ENCODE data around the gene RECQL5. TPM values are rescaled to one million over a fixed set of nuclear protein-coding genes. Genes with fewer than 3 reads are reported as not detected.

The RECQL5 gene
- total RNA-seq, 1 donor: 7.8 TPM

GRCh38 chr17:75625813-75626486 is 41.0 kb downstream of the RECQL5 start:
- Histone ChIP-seq H3K9me3 (ENCODE audit: low read depth, low read length) (no peaks in the 10 kb centered on the region), H3K27me3 (ENCODE audit: insufficient read depth, low read length) (no peaks in the 10 kb centered on the region), H3K4me1 (ENCODE audit: insufficient read depth, low read length) (no peaks in the 10 kb centered on the region), H3K4me3 (ENCODE audit: low read length) (no peak overlapping the region)

DNA sequence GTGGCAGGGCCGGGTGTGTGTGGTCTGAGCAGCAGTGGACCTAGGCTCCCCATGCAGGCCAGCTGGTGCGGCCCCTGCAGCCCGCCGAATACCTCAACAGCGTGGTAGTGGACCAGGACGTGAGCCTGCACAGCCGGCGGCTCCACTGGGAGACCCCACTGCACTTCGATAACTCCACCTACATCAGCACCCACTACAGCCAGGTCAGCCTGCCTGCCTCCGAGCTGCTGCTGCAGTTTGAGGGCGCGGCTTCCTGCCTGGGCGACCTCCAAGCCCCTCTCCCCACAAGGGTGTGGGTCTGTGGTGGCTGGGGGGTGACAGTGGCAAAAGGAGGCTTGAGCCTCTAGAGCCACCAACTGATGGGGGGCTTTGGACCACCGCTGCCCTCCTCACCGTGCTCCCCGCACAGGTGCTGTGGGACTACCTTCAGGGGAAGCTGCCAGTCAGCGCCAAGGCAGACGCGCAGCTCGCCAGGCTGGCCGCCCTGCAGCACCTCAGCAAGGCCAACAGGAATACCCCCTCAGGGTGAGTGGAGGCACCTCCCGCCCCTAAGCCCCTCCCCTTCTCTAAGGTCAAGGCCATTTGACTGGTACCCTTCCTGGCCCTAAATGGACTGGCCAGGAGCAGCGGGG is 42.1 kb downstream of the RECQL5 start:
- no peaks in the 10 kb centered on the region for H3K27me3 ChIP-seq (ENCODE audit: insufficient read depth, low read length)
- H3K4me1 ChIP-seq (ENCODE audit: insufficient read depth, low read length): no peaks in the 10 kb centered on the region
- no peak overlapping the region for H3K4me3 ChIP-seq (ENCODE audit: low read length)
- H3K9me3 ChIP-seq (ENCODE audit: low read depth, low read length): no peaks in the 10 kb centered on the region

DNA sequence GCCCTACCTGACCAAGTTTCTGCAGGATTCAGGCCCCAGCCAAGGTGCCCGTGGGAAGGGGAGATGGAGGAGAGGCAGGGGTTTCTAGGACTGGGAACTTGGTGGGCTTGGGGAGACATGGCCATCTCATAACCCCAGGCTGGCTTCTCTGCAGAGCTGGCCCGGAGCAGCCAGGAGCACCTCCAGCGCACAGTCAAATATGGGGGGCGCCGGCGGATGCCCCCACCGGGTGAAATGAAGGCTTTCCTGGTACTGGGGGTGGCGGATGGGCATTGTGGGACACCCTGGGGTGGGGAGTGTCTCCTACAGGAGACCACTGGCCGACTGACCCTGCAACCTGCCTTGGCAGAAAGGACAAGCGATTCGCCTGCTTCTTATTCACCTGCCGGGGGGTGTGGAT is 42.9 kb downstream of the RECQL5 start:
- Histone ChIP-seq H3K4me3 (ENCODE audit: low read length) (no peak overlapping the region), H3K9me3 (ENCODE audit: low read depth, low read length) (no peaks in the 10 kb centered on the region), H3K27me3 (ENCODE audit: insufficient read depth, low read length) (no peaks in the 10 kb centered on the region), H3K4me1 (ENCODE audit: insufficient read depth, low read length) (no peaks in the 10 kb centered on the region)

DNA sequence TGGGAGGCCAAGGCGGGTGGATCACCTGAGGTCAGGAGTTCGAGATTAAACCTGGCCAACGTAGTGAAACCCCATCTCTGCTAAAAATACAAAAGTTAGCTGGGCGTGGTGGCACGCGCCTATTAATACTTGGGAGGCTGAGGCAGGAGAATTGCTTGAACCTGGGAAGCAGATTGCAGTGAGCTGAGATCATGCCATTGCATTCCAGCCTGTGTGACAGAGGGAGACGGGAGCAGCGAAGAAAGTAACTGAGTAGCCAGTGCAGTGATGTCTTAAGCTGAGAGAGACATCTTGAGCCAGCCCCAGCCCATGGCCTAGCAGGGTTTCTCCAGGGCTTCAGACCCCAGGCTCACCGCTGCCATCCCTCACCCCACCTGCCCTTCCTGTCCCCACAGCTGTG is 43.6 kb downstream of the RECQL5 start:
- Histone ChIP-seq H3K27me3 (ENCODE audit: insufficient read depth, low read length) (no peaks in the 10 kb centered on the region), H3K9me3 (ENCODE audit: low read depth, low read length) (no peaks in the 10 kb centered on the region), H3K4me3 (ENCODE audit: low read length) (no peak overlapping the region), H3K4me1 (ENCODE audit: insufficient read depth, low read length) (no peaks in the 10 kb centered on the region)

DNA sequence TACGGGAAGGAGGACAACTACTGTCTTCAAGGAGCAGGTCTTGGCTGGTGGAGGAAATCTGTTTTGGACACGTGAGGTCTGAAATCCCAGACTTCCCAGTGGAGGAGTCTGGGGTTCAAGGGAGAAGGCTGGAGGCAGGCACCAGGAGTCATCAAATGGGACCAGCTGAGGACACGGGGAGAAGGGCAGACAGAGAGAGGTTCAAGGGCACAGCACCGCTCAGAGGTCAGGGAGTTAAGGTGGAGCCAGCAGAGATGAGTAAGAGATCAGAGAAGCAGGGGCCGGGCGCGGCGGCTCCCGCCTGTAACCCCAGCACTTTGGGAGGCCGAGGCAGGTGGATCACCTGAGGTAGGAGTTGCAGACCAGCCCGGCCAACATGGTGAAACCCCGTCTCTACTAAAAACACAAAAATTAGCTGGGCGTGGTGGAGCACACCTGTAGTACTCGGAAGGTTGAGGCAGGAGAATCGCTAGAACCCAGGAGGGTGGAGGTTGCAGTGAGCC is 44.1 kb downstream of the RECQL5 start:
- H3K9me3 ChIP-seq (ENCODE audit: low read depth, low read length): no peaks in the 10 kb centered on the region
- no peaks in the 10 kb centered on the region for H3K27me3 ChIP-seq (ENCODE audit: insufficient read depth, low read length)
- H3K4me1 ChIP-seq (ENCODE audit: insufficient read depth, low read length): no peaks in the 10 kb centered on the region
- no peak overlapping the region for H3K4me3 ChIP-seq (ENCODE audit: low read length)

GRCh38 chr17:75622076-75622475 is 44.9 kb downstream of the RECQL5 start:
- Histone ChIP-seq H3K4me3 (ENCODE audit: low read length) (no peak overlapping the region), H3K9me3 (ENCODE audit: low read depth, low read length) (no peaks in the 10 kb centered on the region), H3K4me1 (ENCODE audit: insufficient read depth, low read length) (no peaks in the 10 kb centered on the region), H3K27me3 (ENCODE audit: insufficient read depth, low read length) (no peaks in the 10 kb centered on the region)

GRCh38 chr17:75621489-75621888 is 45.5 kb downstream of the RECQL5 start:
- Histone ChIP-seq H3K4me1 (ENCODE audit: insufficient read depth, low read length) (no peaks in the 10 kb centered on the region), H3K9me3 (ENCODE audit: low read depth, low read length) (no peaks in the 10 kb centered on the region), H3K4me3 (ENCODE audit: low read length) (no peak overlapping the region), H3K27me3 (ENCODE audit: insufficient read depth, low read length) (no peaks in the 10 kb centered on the region)

GRCh38 chr17:75619506-75620431 is 47.2 kb downstream of the RECQL5 start:
- H3K4me1 ChIP-seq (ENCODE audit: insufficient read depth, low read length): no peaks in the 10 kb centered on the region
- no peak overlapping the region for H3K4me3 ChIP-seq (ENCODE audit: low read length)
- no peaks in the 10 kb centered on the region for H3K9me3 ChIP-seq (ENCODE audit: low read depth, low read length)
- H3K27me3 ChIP-seq (ENCODE audit: insufficient read depth, low read length): no peaks in the 10 kb centered on the region

DNA sequence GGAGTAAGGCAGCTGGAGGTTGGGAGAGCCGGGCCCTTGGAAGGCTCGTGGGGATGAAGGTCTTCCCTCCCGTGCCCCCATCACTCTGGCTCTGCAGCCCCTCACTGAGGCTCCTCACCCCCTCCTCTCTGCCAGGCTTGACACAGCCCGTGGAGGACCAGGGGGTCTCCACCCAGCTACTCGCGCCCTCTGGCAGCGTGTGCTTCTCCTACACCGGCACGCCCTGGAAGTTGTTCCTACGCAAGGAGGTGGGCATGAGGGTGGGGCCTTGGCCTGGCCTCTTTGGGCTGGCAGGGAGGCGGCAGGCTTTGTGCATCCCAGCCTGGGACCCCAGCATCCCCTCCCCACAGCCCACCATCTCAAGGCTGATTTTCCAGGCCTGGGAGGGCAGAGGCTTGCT is 49.3 kb downstream of the RECQL5 start:
- no peaks in the 10 kb centered on the region for H3K27me3 ChIP-seq (ENCODE audit: insufficient read depth, low read length)
- H3K4me3 ChIP-seq (ENCODE audit: low read length): no peak overlapping the region
- no peaks in the 10 kb centered on the region for H3K9me3 ChIP-seq (ENCODE audit: low read depth, low read length)
- no peaks in the 10 kb centered on the region for H3K4me1 ChIP-seq (ENCODE audit: insufficient read depth, low read length)

GRCh38 chr17:75617218-75617617 is 49.7 kb downstream of the RECQL5 start:
- Histone ChIP-seq H3K9me3 (ENCODE audit: low read depth, low read length) (no peaks in the 10 kb centered on the region), H3K4me3 (ENCODE audit: low read length) (no peak overlapping the region), H3K27me3 (ENCODE audit: insufficient read depth, low read length) (no peaks in the 10 kb centered on the region), H3K4me1 (ENCODE audit: insufficient read depth, low read length) (no peaks in the 10 kb centered on the region)

- Histone ChIP-seq H3K27me3 (ENCODE audit: insufficient read depth, low read length) (no peaks in the 10 kb centered on the region), H3K4me3 (ENCODE audit: low read length) (no peak overlapping the region), H3K9me3 (ENCODE audit: low read depth, low read length) (no peaks in the 10 kb centered on the region), H3K4me1 (ENCODE audit: insufficient read depth, low read length) (no peaks in the 10 kb centered on the region)
These were observed 50.3 kb downstream of the RECQL5 start for GRCh38 chr17:75616521-75617122.

- Histone ChIP-seq H3K9me3 (ENCODE audit: low read depth, low read length) (no peaks in the 10 kb centered on the region), H3K4me3 (ENCODE audit: low read length) (no peak overlapping the region), H3K4me1 (ENCODE audit: insufficient read depth, low read length) (no peaks in the 10 kb centered on the region), H3K27me3 (ENCODE audit: insufficient read depth, low read length) (no peaks in the 10 kb centered on the region)
These were observed 51.7 kb downstream of the RECQL5 start for GRCh38 chr17:75615301-75615700.

DNA sequence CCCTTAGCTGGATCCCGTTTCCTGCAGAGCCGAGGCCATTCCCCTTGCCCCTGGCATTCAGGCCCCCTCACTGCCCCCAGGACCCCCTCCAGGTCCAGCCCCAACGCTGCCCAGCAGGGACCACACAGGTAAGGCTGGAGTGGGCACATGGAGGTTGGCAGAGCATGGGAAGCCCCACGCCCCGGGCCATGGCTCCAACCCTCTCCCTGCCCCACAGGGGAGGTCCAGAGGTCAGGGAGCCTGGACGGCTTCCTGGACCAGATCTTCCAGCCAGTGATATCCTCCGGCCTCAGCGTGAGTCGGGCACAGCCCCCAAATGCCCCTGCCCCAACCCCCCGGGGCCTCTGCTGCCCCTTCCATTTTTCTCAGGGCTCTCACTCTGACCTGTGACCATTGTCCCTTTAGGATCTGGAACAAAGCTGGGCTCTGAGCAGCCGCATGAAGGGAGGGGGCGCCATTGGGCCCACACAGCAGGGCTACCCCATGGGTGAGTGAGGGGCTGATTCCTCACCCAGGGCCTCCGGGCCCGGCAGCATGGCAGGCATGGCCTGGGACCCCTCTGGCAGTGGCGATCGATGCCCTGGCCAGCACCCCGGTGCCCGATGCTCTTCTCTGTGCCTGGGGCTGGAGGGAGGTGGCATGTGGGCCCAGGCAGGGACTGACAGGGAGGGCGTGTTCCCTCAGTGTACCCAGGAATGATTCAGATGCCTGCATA is 52.2 kb downstream of the RECQL5 start:
- Histone ChIP-seq H3K4me3 (ENCODE audit: low read length) (no peak overlapping the region), H3K9me3 (ENCODE audit: low read depth, low read length) (no peaks in the 10 kb centered on the region), H3K27me3 (ENCODE audit: insufficient read depth, low read length) (no peaks in the 10 kb centered on the region), H3K4me1 (ENCODE audit: insufficient read depth, low read length) (no peaks in the 10 kb centered on the region)

DNA sequence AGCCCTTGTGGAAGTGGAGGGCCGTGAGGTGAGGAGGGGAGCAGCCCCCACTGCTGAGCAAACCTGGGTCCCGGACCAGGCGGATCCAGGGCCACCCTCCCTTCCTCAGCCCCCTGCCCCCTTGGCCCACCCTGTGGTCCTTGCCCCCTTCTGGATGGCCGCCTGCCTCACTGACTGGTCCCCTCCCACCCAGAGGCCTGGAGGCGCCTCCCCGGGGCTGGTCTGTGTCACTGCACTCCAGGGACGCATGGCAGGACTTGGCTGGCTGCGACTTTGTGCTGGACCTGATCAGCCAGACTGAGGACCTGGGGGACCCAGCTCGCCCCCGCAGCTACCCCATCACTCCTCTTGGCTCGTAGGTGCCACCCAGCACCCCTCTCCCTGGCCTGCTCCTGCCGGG is 52.9 kb downstream of the RECQL5 start:
- no peaks in the 10 kb centered on the region for H3K27me3 ChIP-seq (ENCODE audit: insufficient read depth, low read length)
- no peaks in the 10 kb centered on the region for H3K4me1 ChIP-seq (ENCODE audit: insufficient read depth, low read length)
- no peaks in the 10 kb centered on the region for H3K9me3 ChIP-seq (ENCODE audit: low read depth, low read length)
- H3K4me3 ChIP-seq (ENCODE audit: low read length): no peak overlapping the region

Data from mononuclear cell (primary cell).